ENCODE results near the gene MDK. TPM values are rescaled to one million over a fixed set of nuclear protein-coding genes. Genes with fewer than 3 reads are reported as not detected.

MDK gene
- total RNA-seq, 1 experiment from 2014 or later, result 0.49 TPM

GRCh38 chr11:46336563-46337180 is 44.8 kb upstream of the MDK start:
- CTCF ChIA-PET, result interaction anchor here (0.8 to 1.7 kb wide), 3 partner anchors 11 to 117 kb away, joined by 3 to 4 read pairs (median 3); no protein-coding TSS in a partner anchor
- no peak for TF ChIP-seq CTCF (IDR thresholded peaks at IDR 0.05; ENCODE audit: unreplicated experiment)
- no TSS peak for BruUV-seq (replicated peaks)
- peak overlapping the region; percentile 19 for H3K4me3 Mint-ChIP-seq (ENCODE audit: unreplicated experiment)
- DNase-seq (ENCODE audit: unreplicated experiment), result peak; percentile 91
- H3K36me3 Mint-ChIP-seq (ENCODE audit: insufficient read depth, unreplicated experiment), result no peaks in the 10 kb centered on the region
- peak overlapping the region; percentile 54 for H3K27ac Mint-ChIP-seq (ENCODE audit: low read depth, unreplicated experiment)
- POLR2A ChIA-PET, result interaction anchor here (0.8 to 1.8 kb wide), 2 partner anchors 8 to 93 kb away, joined by 4 read pairs; no protein-coding TSS in a partner anchor
- H3K27me3 Mint-ChIP-seq (ENCODE audit: insufficient read depth, unreplicated experiment), result peaks cover 7% of the 10 kb centered on the region
- peaks cover 43% of the 10 kb centered on the region for H3K4me1 Mint-ChIP-seq (ENCODE audit: insufficient read depth, unreplicated experiment)
- intact Hi-C loops (cut with micrococcal nuclease), result no loop called here
- no peaks in the 10 kb centered on the region for H3K9me3 Mint-ChIP-seq (ENCODE audit: unreplicated experiment)

GRCh38 chr11:46337626-46338345 is 43.7 kb upstream of the MDK start:
- CTCF ChIA-PET, result interaction anchor here (0.8 to 2.7 kb wide), 2 partner anchors 10 to 21 kb away, joined by 3 to 8 read pairs; no protein-coding TSS in a partner anchor
- POLR2A ChIA-PET, result no interaction called here
- no peak for TF ChIP-seq CTCF (IDR thresholded peaks at IDR 0.05; ENCODE audit: unreplicated experiment)
- no peaks in the 10 kb centered on the region for H3K9me3 Mint-ChIP-seq (ENCODE audit: unreplicated experiment)
- H3K36me3 Mint-ChIP-seq (ENCODE audit: insufficient read depth, unreplicated experiment), result no peaks in the 10 kb centered on the region
- H3K27ac Mint-ChIP-seq (ENCODE audit: low read depth, unreplicated experiment), result no peak overlapping the region
- no peaks in the 10 kb centered on the region for H3K27me3 Mint-ChIP-seq (ENCODE audit: insufficient read depth, unreplicated experiment)
- peaks cover 43% of the 10 kb centered on the region for H3K4me1 Mint-ChIP-seq (ENCODE audit: insufficient read depth, unreplicated experiment)
- no peak for DNase-seq (ENCODE audit: unreplicated experiment)
- no TSS peak for BruUV-seq (replicated peaks)
- H3K4me3 Mint-ChIP-seq (ENCODE audit: unreplicated experiment), result peak overlapping the region; percentile 6
- intact Hi-C loops (cut with micrococcal nuclease), result no loop called here

- H3K27me3 Mint-ChIP-seq (ENCODE audit: insufficient read depth, unreplicated experiment), result no peaks in the 10 kb centered on the region
- intact Hi-C loops (cut with micrococcal nuclease), result no loop called here
- DNase-seq (ENCODE audit: unreplicated experiment), result no peak
- no peak for TF ChIP-seq CTCF (IDR thresholded peaks at IDR 0.05; ENCODE audit: unreplicated experiment)
- peaks cover 43% of the 10 kb centered on the region for H3K4me1 Mint-ChIP-seq (ENCODE audit: insufficient read depth, unreplicated experiment)
- H3K27ac Mint-ChIP-seq (ENCODE audit: low read depth, unreplicated experiment), result no peak overlapping the region
- no peaks in the 10 kb centered on the region for H3K36me3 Mint-ChIP-seq (ENCODE audit: insufficient read depth, unreplicated experiment)
- no peaks in the 10 kb centered on the region for H3K9me3 Mint-ChIP-seq (ENCODE audit: unreplicated experiment)
- ChIA-PET POLR2A (interaction anchor here (0.7 to 1.4 kb wide), 3 partner anchors 8 to 214 kb away, joined by 3 to 4 read pairs (median 3); partner anchors contain the start of gene DGKZ), CTCF (interaction anchor here (0.7 to 2.7 kb wide), 3 partner anchors 22 to 49 kb away, joined by 3 to 8 read pairs (median 3); no protein-coding TSS in a partner anchor)
- no TSS peak for BruUV-seq (replicated peaks)
- H3K4me3 Mint-ChIP-seq (ENCODE audit: unreplicated experiment), result no peak overlapping the region
These were observed 42.9 kb upstream of the MDK start for GRCh38 chr11:46338636-46338987.

GRCh38 chr11:46338988-46339666 is 42.3 kb upstream of the MDK start:
- TF ChIP-seq CTCF (IDR thresholded peaks at IDR 0.05; ENCODE audit: unreplicated experiment), result no peak
- ChIA-PET CTCF (interaction anchor here (0.6 to 2.7 kb wide), 5 partner anchors 22 to 49 kb away, joined by 3 to 8 read pairs (median 3); no protein-coding TSS in a partner anchor), POLR2A (interaction anchor here (0.7 to 1.4 kb wide), 3 partner anchors 8 to 214 kb away, joined by 3 to 4 read pairs (median 3); partner anchors contain the start of gene DGKZ)
- Mint-ChIP-seq H3K36me3 (ENCODE audit: insufficient read depth, unreplicated experiment) (no peaks in the 10 kb centered on the region), H3K27me3 (ENCODE audit: insufficient read depth, unreplicated experiment) (no peaks in the 10 kb centered on the region), H3K4me3 (ENCODE audit: unreplicated experiment) (no peak overlapping the region), H3K4me1 (ENCODE audit: insufficient read depth, unreplicated experiment) (peaks cover 40% of the 10 kb centered on the region), H3K27ac (ENCODE audit: low read depth, unreplicated experiment) (no peak overlapping the region), H3K9me3 (ENCODE audit: unreplicated experiment) (no peaks in the 10 kb centered on the region)
- no TSS peak for BruUV-seq (replicated peaks)
- DNase-seq (ENCODE audit: unreplicated experiment), result no peak
- intact Hi-C loops (cut with micrococcal nuclease), result no loop called here
